GM12865 (cell line): ENCODE measurements around the gene PDZD2.

Experiments
- DNase-seq: peaks from one replicate; pipeline ENCODE4 v3.0.0; 2010; ENCODE audit warnings: low read depth
- H3K4me3 ChIP-seq: 2 replicates; pipeline ENCODE4 v1.5.1; 2011; ENCODE audit warnings: mild to moderate bottlenecking, low read depth, low read length, control low read depth
- TF ChIP-seq, protein P1 (sequence below): IDR thresholded peaks from 2 replicates; pipeline ENCODE4 v1.5.1; 2011; ENCODE audit warnings: low read length, control low read depth, low read depth, inconsistent platforms; ENCODE audit not compliant: insufficient read depth; ENCODE audit errors: missing control alignments

The PDZD2 gene

GRCh38 chr5:31981361-31981945, 342.5 kb downstream of the PDZD2 start:
- no peak for DNase-seq
- TF ChIP-seq, protein P1, sequence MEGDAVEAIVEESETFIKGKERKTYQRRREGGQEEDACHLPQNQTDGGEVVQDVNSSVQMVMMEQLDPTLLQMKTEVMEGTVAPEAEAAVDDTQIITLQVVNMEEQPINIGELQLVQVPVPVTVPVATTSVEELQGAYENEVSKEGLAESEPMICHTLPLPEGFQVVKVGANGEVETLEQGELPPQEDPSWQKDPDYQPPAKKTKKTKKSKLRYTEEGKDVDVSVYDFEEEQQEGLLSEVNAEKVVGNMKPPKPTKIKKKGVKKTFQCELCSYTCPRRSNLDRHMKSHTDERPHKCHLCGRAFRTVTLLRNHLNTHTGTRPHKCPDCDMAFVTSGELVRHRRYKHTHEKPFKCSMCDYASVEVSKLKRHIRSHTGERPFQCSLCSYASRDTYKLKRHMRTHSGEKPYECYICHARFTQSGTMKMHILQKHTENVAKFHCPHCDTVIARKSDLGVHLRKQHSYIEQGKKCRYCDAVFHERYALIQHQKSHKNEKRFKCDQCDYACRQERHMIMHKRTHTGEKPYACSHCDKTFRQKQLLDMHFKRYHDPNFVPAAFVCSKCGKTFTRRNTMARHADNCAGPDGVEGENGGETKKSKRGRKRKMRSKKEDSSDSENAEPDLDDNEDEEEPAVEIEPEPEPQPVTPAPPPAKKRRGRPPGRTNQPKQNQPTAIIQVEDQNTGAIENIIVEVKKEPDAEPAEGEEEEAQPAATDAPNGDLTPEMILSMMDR: no peak
- H3K4me3 ChIP-seq: no peak overlapping the region

DNA sequence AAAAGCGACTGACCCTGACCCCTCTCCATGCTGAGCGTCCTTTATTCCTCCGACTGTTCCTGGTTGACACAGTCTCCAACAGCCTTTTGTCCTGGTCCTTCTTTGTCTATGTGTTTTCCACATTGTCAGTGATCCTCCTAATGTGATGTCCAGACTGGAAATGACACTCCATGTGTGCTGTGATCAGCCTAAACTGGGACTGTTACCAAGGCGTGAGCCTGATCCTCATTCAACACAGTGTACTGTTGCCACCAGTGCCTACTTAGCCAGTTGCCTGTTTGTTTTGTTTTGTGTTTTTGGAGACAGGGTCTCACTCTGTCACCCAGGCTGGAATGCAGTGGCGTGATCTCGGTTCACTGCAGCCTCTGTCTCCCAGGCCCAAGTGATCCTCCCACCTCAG, 343.1 kb downstream of the PDZD2 start:
- TF ChIP-seq, protein P1: no peak
- no peak overlapping the region for H3K4me3 ChIP-seq
- no peak for DNase-seq

DNA sequence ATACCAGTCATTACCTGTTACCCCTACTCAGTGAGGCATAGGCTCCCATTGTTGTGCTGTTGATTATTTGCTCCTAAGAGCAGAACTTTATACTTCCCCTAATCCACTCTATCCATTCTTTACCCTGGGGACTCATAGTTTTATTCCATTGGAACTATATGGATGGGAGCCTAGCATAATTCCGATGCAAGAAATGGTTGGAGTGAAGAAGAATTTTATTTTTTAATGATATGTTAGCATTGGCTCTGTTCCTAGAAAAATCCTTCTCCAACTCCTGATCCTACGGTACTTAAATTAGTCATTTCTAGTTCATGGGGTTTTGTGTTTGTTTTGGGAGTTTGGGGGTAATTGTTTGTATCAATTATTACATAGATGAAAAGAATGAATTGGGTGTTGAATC, 343.7 kb downstream of the PDZD2 start:
- TF ChIP-seq, protein P1: no peak
- H3K4me3 ChIP-seq: no peak overlapping the region
- no peak for DNase-seq

- TF ChIP-seq, protein P1: no peak
- no peak for DNase-seq
- no peak overlapping the region for H3K4me3 ChIP-seq
Measured at GRCh38 chr5:31983851-31984250, 344.9 kb downstream of the PDZD2 start.

GRCh38 chr5:31984691-31985090, 345.8 kb downstream of the PDZD2 start:
- no peak overlapping the region for H3K4me3 ChIP-seq
- no peak for DNase-seq
- TF ChIP-seq, protein P1: no peak

DNA sequence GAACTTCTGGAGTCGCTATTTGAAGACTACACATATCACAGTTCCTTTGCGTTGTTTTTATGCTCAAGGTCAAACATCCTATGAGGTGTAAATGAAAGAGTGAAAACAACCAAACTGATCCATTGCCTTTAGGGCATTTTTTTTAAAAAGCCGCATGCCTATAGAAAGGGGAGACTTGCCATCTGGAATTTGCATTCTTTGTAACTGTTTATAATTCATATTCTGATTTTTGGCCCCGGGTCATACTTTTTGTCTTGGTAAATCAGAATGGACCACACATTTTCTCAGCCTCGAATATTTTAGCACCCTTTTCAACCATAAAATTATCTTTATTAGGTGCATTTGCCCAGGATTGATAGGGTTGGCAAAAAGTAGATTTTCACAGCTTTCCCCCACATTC, 347.2 kb downstream of the PDZD2 start:
- no peak for DNase-seq
- TF ChIP-seq, protein P1: no peak
- H3K4me3 ChIP-seq: no peak overlapping the region
